Mucosa of descending colon (tissue), 3 donors: ENCODE measurements around the gene TMCO4. TPM values are rescaled to one million over a fixed set of nuclear protein-coding genes. Genes with fewer than 3 reads are reported as not detected.

Source experiments
- ATAC-seq: fragments of 200-7000 bp; cut with Tn5 transposase; one replicate; pipeline ENCODE4 v1.9.1; 2020; ENCODE audit warnings: mild to moderate bottlenecking, moderate library complexity
- DNase-seq, 3 donors: peaks; one replicate each; pipeline ENCODE4 v3.0.0-alpha.2; 2020
- H3K36me3 ChIP-seq: fragments of 200-600 bp; one replicate; pipeline ENCODE4 v1.8.0; 2021; ENCODE audit warnings: low read depth, mild to moderate bottlenecking
- H3K4me1 ChIP-seq: fragments of 200-600 bp; one replicate; pipeline ENCODE4 v1.8.0; 2021; ENCODE audit warnings: low read depth, mild to moderate bottlenecking
- H3K4me3 ChIP-seq: fragments of 200-600 bp; one replicate; pipeline ENCODE4 v1.8.0; 2021; ENCODE audit warnings: mild to moderate bottlenecking
- H3K9me3 ChIP-seq: fragments of 200-600 bp; one replicate; pipeline ENCODE4 v1.8.0; 2021; ENCODE audit warnings: mild to moderate bottlenecking
- CTCF ChIP-seq: fragments of 200-600 bp; IDR thresholded peaks from one replicate; pipeline ENCODE4 v1.8.0; 2022; ENCODE audit warnings: antibody characterized with exemption, mild to moderate bottlenecking
- intact Hi-C, 2 donors: fragments of 100-400 bp; cut with DNase I in 1 of 2; cut with micrococcal nuclease in 1 of 2; formaldehyde crosslinking; loops; one replicate each; pipeline versions ENCODE4 v1.11.0 to v1.11.1; 2022; cut with DNase I, micrococcal nuclease
- total RNA-seq, 3 donors: library from RNA; stranded (reverse); fragmentation: NEBNext Ultra II Directional in 2 of 3; extraction: Animal tissue kit (Norgen Biotek cat#: 25700) in 2 of 3; gene quantifications; one replicate each; pipeline versions ENCODE4 v1.2.1 to v1.2.4, GENCODE V29; 2021 to 2023
- donor health status: DM: no; HTN: no; CAD: no; lungs with moderate emphysema.
- donor health status: DM: no; HTN: no; CAD: no.
- donor health status: DM: no; HTN: yes; CAD: no.

TMCO4 gene
- total RNA-seq, 3 donors from 2014 or later: 27.9 to 42.8 (median 31.9) TPM

DNA sequence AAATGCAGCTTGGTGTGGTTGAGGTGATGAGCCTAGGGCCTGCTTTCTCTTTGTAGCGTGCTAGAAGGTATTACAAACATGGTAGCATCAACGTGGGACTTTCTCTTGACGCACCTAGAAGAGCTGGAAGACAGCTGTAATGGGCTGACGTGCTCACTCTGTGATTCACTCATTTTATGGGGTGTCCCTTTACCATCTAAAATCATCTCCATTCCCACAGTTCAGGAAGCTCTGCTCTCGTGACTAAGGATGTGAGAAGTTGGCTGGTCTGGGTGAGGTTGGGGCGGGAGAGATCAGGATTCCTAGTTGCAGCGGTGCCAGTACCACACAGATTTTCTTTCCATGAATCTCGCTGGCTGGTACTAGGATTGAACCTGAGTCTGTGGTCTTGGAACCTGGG is 130.8 kb downstream of the TMCO4 start:
- ATAC-seq (no peak), DNase-seq (no peak)
- no peak for TF ChIP-seq CTCF
- H3K4me1 ChIP-seq: peaks cover 7% of the 10 kb centered on the region
- no peaks in the 10 kb centered on the region for H3K9me3 ChIP-seq
- H3K36me3 ChIP-seq: no peaks in the 10 kb centered on the region
- H3K4me3 ChIP-seq: no peak overlapping the region
- intact Hi-C loops: no loop called here

- intact Hi-C loops: no loop called here
- ATAC-seq: peak; percentile 48
- TF ChIP-seq CTCF: no peak
- H3K4me1 ChIP-seq: peaks cover 7% of the 10 kb centered on the region
- H3K4me3 ChIP-seq: no peak overlapping the region
- no peaks in the 10 kb centered on the region for H3K9me3 ChIP-seq
- H3K36me3 ChIP-seq: no peaks in the 10 kb centered on the region
- DNase-seq: no peak
Observed at GRCh38 chr1:19665496-19666465, 133.9 kb downstream of the TMCO4 start.

GRCh38 chr1:19665186-19665495 is 134.6 kb downstream of the TMCO4 start:
- no peak for ATAC-seq
- no peak overlapping the region for H3K4me3 ChIP-seq

DNA sequence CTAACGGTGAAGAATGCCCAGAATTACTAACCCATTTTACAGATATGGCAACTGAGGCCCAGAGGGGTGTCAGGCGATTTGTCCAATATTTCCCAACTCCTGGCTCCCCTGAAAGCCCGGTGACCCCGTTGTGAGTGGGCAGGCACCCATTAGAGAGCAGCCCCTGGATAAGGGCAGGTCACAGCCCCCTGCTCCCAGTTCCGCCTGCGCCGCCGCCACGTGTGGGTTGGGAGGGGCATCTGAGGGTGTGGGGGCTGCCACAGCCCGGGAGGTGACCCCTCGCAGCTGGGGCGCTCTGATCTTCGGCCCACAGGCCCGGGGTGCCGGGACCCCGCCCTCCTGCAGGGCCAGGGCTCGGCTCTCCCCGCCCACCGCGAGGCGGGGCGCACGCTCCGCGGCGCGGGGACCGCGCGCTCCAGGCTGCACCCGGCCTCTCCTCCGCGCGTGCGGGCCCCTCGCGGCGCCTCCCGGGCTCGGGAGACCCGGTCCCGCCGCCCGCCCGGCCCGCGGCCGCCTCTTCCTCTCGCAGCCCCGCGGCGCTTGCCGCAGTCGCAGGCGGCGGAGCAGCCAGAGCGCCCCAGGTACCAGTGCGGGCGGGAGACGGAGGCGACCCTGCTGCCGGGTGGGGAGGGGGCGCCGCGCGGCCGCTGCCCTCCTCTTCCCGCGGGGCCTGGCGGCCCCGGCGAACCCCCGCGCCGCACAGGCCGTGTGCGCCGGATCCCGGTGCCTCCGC is 135.1 kb downstream of the TMCO4 start, which contains the start of gene HTR6:
HTR6 (plus strand) TSS at position 423 of the 733 bp plus-strand sequence. CDS start 879 bp downstream, outside the sequence.
- Histone ChIP-seq H3K4me3 (no peak within 1 kb of the TSS), H3K36me3 (no peaks in the 10 kb centered on the region), H3K9me3 (no peaks in the 10 kb centered on the region), H3K4me1 (peaks cover 7% of the 10 kb centered on the region)
- peak in 1 of 3 donors; percentile 30 for DNase-seq
- no peak for TF ChIP-seq CTCF
- peak; percentile 10 for ATAC-seq
- intact Hi-C loops: no loop called here

More at GRCh38 chr1:19665186-19665495, 134.6 kb downstream of the TMCO4 start:
- no peaks in the 10 kb centered on the region for H3K9me3 ChIP-seq
- no peaks in the 10 kb centered on the region for H3K36me3 ChIP-seq
- intact Hi-C loops: no loop called here
- no peak for TF ChIP-seq CTCF
- H3K4me1 ChIP-seq: peaks cover 7% of the 10 kb centered on the region
- DNase-seq: no peak

- Histone ChIP-seq H3K9me3 (no peaks in the 10 kb centered on the region), H3K4me1 (peaks cover 7% of the 10 kb centered on the region), H3K36me3 (no peaks in the 10 kb centered on the region), H3K4me3 (no peak overlapping the region)
- no peak for TF ChIP-seq CTCF
- DNase-seq (no peak), ATAC-seq (no peak)
- intact Hi-C loops: no loop called here
Observed at GRCh38 chr1:19662313-19662712, 137.4 kb downstream of the TMCO4 start.
